Measurements from ENCODE around the gene MAP7. TPM values are rescaled to one million over a fixed set of nuclear protein-coding genes. Genes with fewer than 3 reads are reported as not detected.

The MAP7 gene
- polyA plus RNA-seq, 2 of the 4 experiments (the other 2 are of a cell fraction): 60.6 to 64.5 TPM

GRCh38 chr6:136294621-136295020 lies 255.6 kb downstream of the MAP7 start (continued):
- TF ChIP-seq, protein P1, sequence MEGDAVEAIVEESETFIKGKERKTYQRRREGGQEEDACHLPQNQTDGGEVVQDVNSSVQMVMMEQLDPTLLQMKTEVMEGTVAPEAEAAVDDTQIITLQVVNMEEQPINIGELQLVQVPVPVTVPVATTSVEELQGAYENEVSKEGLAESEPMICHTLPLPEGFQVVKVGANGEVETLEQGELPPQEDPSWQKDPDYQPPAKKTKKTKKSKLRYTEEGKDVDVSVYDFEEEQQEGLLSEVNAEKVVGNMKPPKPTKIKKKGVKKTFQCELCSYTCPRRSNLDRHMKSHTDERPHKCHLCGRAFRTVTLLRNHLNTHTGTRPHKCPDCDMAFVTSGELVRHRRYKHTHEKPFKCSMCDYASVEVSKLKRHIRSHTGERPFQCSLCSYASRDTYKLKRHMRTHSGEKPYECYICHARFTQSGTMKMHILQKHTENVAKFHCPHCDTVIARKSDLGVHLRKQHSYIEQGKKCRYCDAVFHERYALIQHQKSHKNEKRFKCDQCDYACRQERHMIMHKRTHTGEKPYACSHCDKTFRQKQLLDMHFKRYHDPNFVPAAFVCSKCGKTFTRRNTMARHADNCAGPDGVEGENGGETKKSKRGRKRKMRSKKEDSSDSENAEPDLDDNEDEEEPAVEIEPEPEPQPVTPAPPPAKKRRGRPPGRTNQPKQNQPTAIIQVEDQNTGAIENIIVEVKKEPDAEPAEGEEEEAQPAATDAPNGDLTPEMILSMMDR (IDR thresholded peaks at IDR 0.05): no peak
- no peak for TF ChIP-seq TFCP2L1 (CRISPR knock-in tag; IDR thresholded peaks at IDR 0.05)

Small RNA genes lying within 50 kb of the gene (small RNA-seq; reads per million reads assigned to genes)
- gene AL023284.1 (0 reads per million in 6 experiments), gene NDUFS5P1 (0 reads per million in 6 experiments)

Other genes starting within 250 kb of the MAP7 start
- 4.1 and 4.4 TPM in 2 replicates for gene MAP3K5, start 242.1 kb upstream of the MAP7 start, polyA plus RNA-seq (2011; rRNA removed)
- 1.8 to 2.1 TPM (median 2.1 TPM) in 3 replicates for gene MAP3K5, start 242.1 kb upstream of the MAP7 start, polyA plus RNA-seq (2017; fragmentation: RNase III; extraction: RNeasy Plus Mini Kit Qiagen cat#74134 plus additional on column Dnase treatment)